CD14-positive monocyte (primary cell): ENCODE data around the gene ACTR6. TPM values are rescaled to one million over a fixed set of nuclear protein-coding genes. Genes with fewer than 3 reads are reported as not detected.

Source experiments
- DNase-seq, 3 donors: peaks; one replicate each; pipeline ENCODE4 v3.0.0-alpha.2; 2011 to 2022
- H2AFZ ChIP-seq: 2 replicates; pipeline ENCODE4 v1.6.0; 2012; ENCODE audit warnings: mild to moderate bottlenecking, low read depth, low read length, inconsistent platforms; ENCODE audit not compliant: insufficient read depth, poor library complexity, severe bottlenecking
- H3K27ac ChIP-seq, 2 donors: 1 replicate in 1 of 2; 2 replicates in 1 of 2; pipeline ENCODE4 v1.5.1; 2012 to 2013; ENCODE audit warnings: low read length in 2 of 2, control low read depth in 1 of 2, inconsistent platforms in 1 of 2, low read depth in 1 of 2, mild to moderate bottlenecking in 1 of 2
- H3K27me3 ChIP-seq, 2 donors: one replicate each; pipeline versions ENCODE4 v1.6.0 to v1.6.1; 2011 to 2013; ENCODE audit warnings: low read length in 2 of 2; ENCODE audit not compliant: control insufficient read depth in 2 of 2, insufficient read depth in 2 of 2
- H3K36me3 ChIP-seq, 2 donors: replicated peaks in 1 of 2; 1 replicate in 1 of 2; 2 replicates in 1 of 2; pipeline versions ENCODE4 v1.5.1 to v1.6.1; 2012 to 2013; ENCODE audit warnings: low read length in 2 of 2, control low read depth in 1 of 2, inconsistent platforms in 1 of 2, mild to moderate bottlenecking in 1 of 2; ENCODE audit not compliant: insufficient read depth in 2 of 2, control insufficient read depth in 1 of 2
- H3K4me1 ChIP-seq, 2 donors: 1 replicate in 1 of 2; 2 replicates in 1 of 2; pipeline versions ENCODE4 v1.5.1 to v1.6.1; 2012 to 2013; ENCODE audit warnings: low read length in 2 of 2, control low read depth in 1 of 2, inconsistent platforms in 1 of 2, mild to moderate bottlenecking in 1 of 2, moderate library complexity in 1 of 2; ENCODE audit not compliant: insufficient read depth in 2 of 2, control insufficient read depth in 1 of 2
- H3K4me2 ChIP-seq: replicated peaks from 2 replicates; pipeline ENCODE3; 2012; ENCODE audit warnings: low read length, moderate library complexity, mild to moderate bottlenecking; ENCODE audit not compliant: poor library complexity, severe bottlenecking; ENCODE audit errors: extremely low read depth
- H3K4me3 ChIP-seq, 3 experiments: fragments of 200-600 bp in 1 of 3; sonication (generic) in 1 of 3; replicated peaks in 1 of 3; 1 replicate in 2 of 3; 2 replicates in 1 of 3; pipeline ENCODE4 v1.5.1; 2011 to 2013; ENCODE audit warnings: low read length in 3 of 3, mild to moderate bottlenecking in 3 of 3, control low read depth in 2 of 3, low read depth in 2 of 3, inconsistent platforms in 1 of 3, moderate library complexity in 1 of 3
- H3K79me2 ChIP-seq: 2 replicates; pipeline ENCODE4 v1.6.0; 2012; ENCODE audit warnings: mild to moderate bottlenecking, control low read depth, inconsistent platforms, low read length, moderate library complexity; ENCODE audit not compliant: insufficient read depth
- H3K9ac ChIP-seq: 2 replicates; pipeline ENCODE4 v1.6.0; 2017; ENCODE audit warnings: low read length, mild to moderate bottlenecking; ENCODE audit not compliant: insufficient read depth, poor library complexity, severe bottlenecking
- H3K9me3 ChIP-seq, 2 donors: replicated peaks in 1 of 2; 1 replicate in 1 of 2; 2 replicates in 1 of 2; pipeline versions ENCODE4 v1.5.1 to v1.6.1; 2012 to 2013; ENCODE audit warnings: low read length in 2 of 2, control low read depth in 1 of 2; ENCODE audit not compliant: control insufficient read depth in 1 of 2, insufficient read depth in 1 of 2
- H4K20me1 ChIP-seq: 2 replicates; pipeline ENCODE4 v1.6.0; 2012; ENCODE audit warnings: mild to moderate bottlenecking, low read length, control low read depth, moderate library complexity; ENCODE audit not compliant: insufficient read depth
- H3K27ac Mint-ChIP-seq, 7 donors: one replicate each; pipeline ENCODE4 v1.8.0; 2020; ENCODE audit warnings: mild to moderate bottlenecking in 7 of 7, mixed read lengths in 7 of 7, moderate library complexity in 6 of 7, inconsistent platforms in 2 of 7
- H3K27me3 Mint-ChIP-seq, 3 donors: one replicate each; pipeline ENCODE4 v1.8.0; 2021 to 2022; ENCODE audit warnings: low read depth in 3 of 3, mild to moderate bottlenecking in 3 of 3, mixed read lengths in 3 of 3, moderate library complexity in 3 of 3, inconsistent platforms in 1 of 3
- H3K36me3 Mint-ChIP-seq, 2 donors: one replicate each; pipeline ENCODE4 v1.8.0; 2020; ENCODE audit warnings: mixed read lengths in 2 of 2, inconsistent platforms in 1 of 2, mild to moderate bottlenecking in 1 of 2
- H3K4me1 Mint-ChIP-seq: one replicate; pipeline ENCODE4 v1.8.0; 2020; ENCODE audit warnings: mild to moderate bottlenecking, mixed read lengths
- H3K4me3 Mint-ChIP-seq, 2 donors: one replicate each; pipeline ENCODE4 v1.8.0; 2020; ENCODE audit warnings: mild to moderate bottlenecking in 2 of 2, mixed read lengths in 2 of 2, moderate library complexity in 1 of 2
- H3K9me3 Mint-ChIP-seq, 7 donors: one replicate each; pipeline ENCODE4 v1.8.0; 2020 to 2022; ENCODE audit warnings: mixed read lengths in 7 of 7, mild to moderate bottlenecking in 6 of 7, moderate library complexity in 6 of 7, inconsistent platforms in 2 of 7
- WGBS: methylation state at CpG from one replicate; pipeline ENCODE4 v1.1.5; 2013; ENCODE audit warnings: missing lambda C conversion rate; ENCODE audit not compliant: insufficient coverage; 5-methylcytosine and 5-hydroxymethylcytosine counted together
- intact Hi-C, 2 donors: fragments of 100-400 bp; cut with micrococcal nuclease; formaldehyde crosslinking; loops; one replicate each; pipeline versions ENCODE4 v1.15.0 to v1.15.1; 2023
- polyA plus RNA-seq, 3 donors: library from polyadenylated mRNA; depleted of rRNA in 1 of 3; unstranded in 2 of 3; stranded (reverse) in 1 of 3; fragments of 300-500 nt in 2 of 3; fragments of >200 nt in 1 of 3; fragmentation: Illumina TruSeq in 2 of 3; gene quantifications; 1 replicate in 2 of 3; 2 replicates in 1 of 3; pipeline ENCODE4 v1.2.3, GENCODE V29; 2012 to 2021
- TF ChIP-seq, protein P1 (sequence below): fragments of 200-600 bp; IDR thresholded peaks from one replicate; pipeline ENCODE4 v1.8.0; 2022; ENCODE audit warnings: antibody characterized with exemption, mild to moderate bottlenecking

Gene ACTR6
- polyA plus RNA-seq, 3 donors = 5.5 to 17.8 (median 16.2) TPM

DNA sequence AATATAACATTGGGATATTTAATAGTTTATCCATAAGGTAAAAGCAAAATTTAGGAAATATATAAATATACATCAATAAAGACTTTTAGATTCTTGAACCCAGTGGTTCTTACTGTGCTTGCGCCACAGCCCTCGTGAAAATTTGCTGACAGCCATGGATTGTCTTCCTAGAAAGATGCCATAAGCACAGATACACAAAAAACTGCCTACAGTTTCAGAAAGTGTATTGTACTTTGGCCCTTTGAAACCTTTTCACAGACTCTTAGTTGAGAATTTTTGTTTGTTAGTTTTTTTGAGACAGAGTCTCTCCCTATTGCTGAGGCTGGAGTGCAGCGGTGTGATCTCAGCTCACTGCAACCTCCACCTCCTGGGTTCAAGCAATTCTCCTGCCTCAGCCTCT is 38.2 kb downstream of the ACTR6 start:
- TF ChIP-seq, protein P1, sequence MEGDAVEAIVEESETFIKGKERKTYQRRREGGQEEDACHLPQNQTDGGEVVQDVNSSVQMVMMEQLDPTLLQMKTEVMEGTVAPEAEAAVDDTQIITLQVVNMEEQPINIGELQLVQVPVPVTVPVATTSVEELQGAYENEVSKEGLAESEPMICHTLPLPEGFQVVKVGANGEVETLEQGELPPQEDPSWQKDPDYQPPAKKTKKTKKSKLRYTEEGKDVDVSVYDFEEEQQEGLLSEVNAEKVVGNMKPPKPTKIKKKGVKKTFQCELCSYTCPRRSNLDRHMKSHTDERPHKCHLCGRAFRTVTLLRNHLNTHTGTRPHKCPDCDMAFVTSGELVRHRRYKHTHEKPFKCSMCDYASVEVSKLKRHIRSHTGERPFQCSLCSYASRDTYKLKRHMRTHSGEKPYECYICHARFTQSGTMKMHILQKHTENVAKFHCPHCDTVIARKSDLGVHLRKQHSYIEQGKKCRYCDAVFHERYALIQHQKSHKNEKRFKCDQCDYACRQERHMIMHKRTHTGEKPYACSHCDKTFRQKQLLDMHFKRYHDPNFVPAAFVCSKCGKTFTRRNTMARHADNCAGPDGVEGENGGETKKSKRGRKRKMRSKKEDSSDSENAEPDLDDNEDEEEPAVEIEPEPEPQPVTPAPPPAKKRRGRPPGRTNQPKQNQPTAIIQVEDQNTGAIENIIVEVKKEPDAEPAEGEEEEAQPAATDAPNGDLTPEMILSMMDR = no peak
- H3K4me3 ChIP-seq = no peak overlapping the region
- intact Hi-C loops = no loop called here

DNA sequence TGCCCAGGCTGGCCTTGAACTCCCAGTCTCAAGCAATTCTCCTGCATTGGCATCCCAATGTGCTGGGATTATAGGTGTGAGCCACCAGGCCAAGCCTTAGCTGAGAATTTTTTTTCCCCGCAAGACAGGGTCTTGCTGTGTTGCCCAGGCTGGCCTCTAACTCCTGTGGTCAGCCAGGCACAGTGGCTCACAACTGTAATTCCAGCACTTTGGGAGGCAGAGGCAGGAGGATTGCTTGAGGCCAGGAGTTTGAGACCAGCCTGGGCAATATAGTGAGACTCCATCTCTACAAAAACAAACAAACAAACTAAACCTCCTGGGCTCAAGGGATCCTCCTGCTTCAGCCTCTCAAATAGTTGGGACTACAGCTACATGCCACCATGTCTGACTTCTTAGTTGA is 39.0 kb downstream of the ACTR6 start:
- peak overlapping the region in 1 of 7 donors; percentile 8 for H3K27ac Mint-ChIP-seq
- Histone ChIP-seq H3K4me1 (no peaks in the 10 kb centered on the region), H3K27ac (no peak overlapping the region), H3K36me3 (no peaks in the 10 kb centered on the region), H3K9ac (no peak overlapping the region), H3K4me2 (no peak overlapping the region), H3K4me3 (no peak overlapping the region), H4K20me1 (no peaks in the 10 kb centered on the region), H3K79me2 (no peaks in the 10 kb centered on the region), H3K9me3 (no peaks in the 10 kb centered on the region), H2AFZ (no peak overlapping the region), H3K27me3 (no peaks in the 10 kb centered on the region)
- H3K36me3 Mint-ChIP-seq = no peaks in the 10 kb centered on the region
- WGBS = 100% methylated on average over 1 of the region's 1 CpG
- H3K27me3 Mint-ChIP-seq = peaks cover 0 to 1% (median 0%) of the 10 kb centered on the region in 3 donors
- TF ChIP-seq, protein P1 = no peak
- H3K9me3 Mint-ChIP-seq = no peaks in the 10 kb centered on the region
- no peaks in the 10 kb centered on the region for H3K4me1 Mint-ChIP-seq
- intact Hi-C loops = no loop called here
- DNase-seq = no peak
- H3K4me3 Mint-ChIP-seq = no peak overlapping the region

More for the DNA sequence above, 38.2 kb downstream of the ACTR6 start:
- H3K27me3 Mint-ChIP-seq = no peaks in the 10 kb centered on the region
- Histone ChIP-seq H3K27me3 (no peaks in the 10 kb centered on the region), H4K20me1 (no peaks in the 10 kb centered on the region), H3K4me1 (no peaks in the 10 kb centered on the region), H3K36me3 (no peaks in the 10 kb centered on the region), H2AFZ (no peak overlapping the region), H3K79me2 (no peaks in the 10 kb centered on the region), H3K27ac (no peak overlapping the region), H3K9me3 (no peaks in the 10 kb centered on the region), H3K4me2 (no peak overlapping the region), H3K9ac (no peak overlapping the region)
- WGBS = no CpG with 5 or more reads among the region's 3 CpGs
- no peaks in the 10 kb centered on the region for H3K9me3 Mint-ChIP-seq
- no peak for DNase-seq
- no peak overlapping the region for H3K27ac Mint-ChIP-seq
- no peak overlapping the region for H3K4me3 Mint-ChIP-seq
- H3K36me3 Mint-ChIP-seq = no peaks in the 10 kb centered on the region
- H3K4me1 Mint-ChIP-seq = no peaks in the 10 kb centered on the region
